Brain microvascular endothelial cell (primary cell): ENCODE measurements around the gene TMPRSS11A.

Experiments
- DNase-seq: peaks from one replicate; pipeline ENCODE4 v3.0.0-alpha.2; 2020
- H3K27ac ChIP-seq: fragments of 250-450 bp; sonication (Bioruptor Pico); 2 replicates; pipeline ENCODE4 v1.5.1; 2020; ENCODE audit warnings: mild to moderate bottlenecking, moderate library complexity
- H3K27me3 ChIP-seq: fragments of 250-450 bp; sonication (Bioruptor Pico); replicated peaks from 2 replicates; pipeline ENCODE4 v1.5.1; 2020; ENCODE audit warnings: mild to moderate bottlenecking
- H3K36me3 ChIP-seq: fragments of 250-450 bp; sonication (Bioruptor Pico); replicated peaks from 2 replicates; pipeline ENCODE4 v1.5.1; 2020; ENCODE audit warnings: mild to moderate bottlenecking
- H3K4me3 ChIP-seq: 2 replicates; pipeline ENCODE4 v1.5.1; 2011; ENCODE audit warnings: low read depth, mild to moderate bottlenecking, control low read depth, low read length, moderate library complexity
- in situ Hi-C: cut with HindIII; loops from 2 replicates; pipeline ENCODE4 v1.10.0; 2017; ENCODE audit warnings: low sequenced_read_pairs, low pct_ligation_motif_present
- TF ChIP-seq, protein P1 (sequence below): IDR thresholded peaks from 2 replicates; pipeline ENCODE4 v1.5.1; 2011; ENCODE audit warnings: low read depth, mild to moderate bottlenecking, moderate library complexity, low read length, control low read depth, inconsistent platforms; ENCODE audit errors: missing control alignments

TMPRSS11A gene

DNA sequence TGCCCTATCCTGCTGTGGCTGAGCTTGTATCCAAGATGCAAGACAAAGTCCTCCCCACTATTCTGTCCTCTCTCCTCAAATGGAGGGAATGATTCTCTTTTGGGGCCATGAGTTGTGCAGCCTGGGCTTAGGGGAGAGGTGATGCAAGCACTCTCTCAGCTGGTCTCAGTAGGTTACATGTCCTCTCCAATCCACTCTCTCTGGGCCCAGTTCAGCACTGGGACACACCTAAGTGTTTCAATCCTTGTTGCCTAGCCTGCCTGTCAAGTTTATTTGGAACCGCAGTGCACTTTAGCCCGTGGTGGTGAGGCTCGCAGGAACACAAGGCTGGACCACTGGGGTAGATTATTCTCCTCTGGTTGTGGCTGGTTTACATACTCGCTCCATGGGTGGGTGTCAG is 55.6 kb downstream of the TMPRSS11A start:
- Histone ChIP-seq H3K27me3 (no peaks in the 10 kb centered on the region), H3K4me3 (no peak overlapping the region), H3K27ac (no peak overlapping the region), H3K36me3 (no peaks in the 10 kb centered on the region)
- TF ChIP-seq, protein P1, sequence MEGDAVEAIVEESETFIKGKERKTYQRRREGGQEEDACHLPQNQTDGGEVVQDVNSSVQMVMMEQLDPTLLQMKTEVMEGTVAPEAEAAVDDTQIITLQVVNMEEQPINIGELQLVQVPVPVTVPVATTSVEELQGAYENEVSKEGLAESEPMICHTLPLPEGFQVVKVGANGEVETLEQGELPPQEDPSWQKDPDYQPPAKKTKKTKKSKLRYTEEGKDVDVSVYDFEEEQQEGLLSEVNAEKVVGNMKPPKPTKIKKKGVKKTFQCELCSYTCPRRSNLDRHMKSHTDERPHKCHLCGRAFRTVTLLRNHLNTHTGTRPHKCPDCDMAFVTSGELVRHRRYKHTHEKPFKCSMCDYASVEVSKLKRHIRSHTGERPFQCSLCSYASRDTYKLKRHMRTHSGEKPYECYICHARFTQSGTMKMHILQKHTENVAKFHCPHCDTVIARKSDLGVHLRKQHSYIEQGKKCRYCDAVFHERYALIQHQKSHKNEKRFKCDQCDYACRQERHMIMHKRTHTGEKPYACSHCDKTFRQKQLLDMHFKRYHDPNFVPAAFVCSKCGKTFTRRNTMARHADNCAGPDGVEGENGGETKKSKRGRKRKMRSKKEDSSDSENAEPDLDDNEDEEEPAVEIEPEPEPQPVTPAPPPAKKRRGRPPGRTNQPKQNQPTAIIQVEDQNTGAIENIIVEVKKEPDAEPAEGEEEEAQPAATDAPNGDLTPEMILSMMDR: no peak
- DNase-seq: no peak
- in situ Hi-C loops: no loop called here

DNA sequence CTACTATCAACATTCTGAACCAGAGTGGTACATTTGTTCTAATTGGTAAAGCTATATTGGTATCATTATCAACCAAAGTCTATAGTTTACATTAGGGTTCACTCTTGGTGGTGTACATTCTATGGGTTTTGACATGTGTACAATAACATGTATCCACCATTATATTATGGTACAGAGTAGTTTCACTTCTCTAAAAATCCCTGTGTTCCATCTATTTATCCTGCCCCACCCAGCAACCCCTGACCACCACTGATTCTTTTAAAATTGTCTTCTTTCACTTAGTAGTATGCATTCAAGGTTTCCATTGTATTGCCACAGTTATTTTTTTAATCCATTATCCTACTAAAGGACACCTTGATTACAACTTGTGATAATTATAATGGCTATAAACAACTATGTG is 64.2 kb downstream of the TMPRSS11A start:
- in situ Hi-C loops: no loop called here

DNA sequence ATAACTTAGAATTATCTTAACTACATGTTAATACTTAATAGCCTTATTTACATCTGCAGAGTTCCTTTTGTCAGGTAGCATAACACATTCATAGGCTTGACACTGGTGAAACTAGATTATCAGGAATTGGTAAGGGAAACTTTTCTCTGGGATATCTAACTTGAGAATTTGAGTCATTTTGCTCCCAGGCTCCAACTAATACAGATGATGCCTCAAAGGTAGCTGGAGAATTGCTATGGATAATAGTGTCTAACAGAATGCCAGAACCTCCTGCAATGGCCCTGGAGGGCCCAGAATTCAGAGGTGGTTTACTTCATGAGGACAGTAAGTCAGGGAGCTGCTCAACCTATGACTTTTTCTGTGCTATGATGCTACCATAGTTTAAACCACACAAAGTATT is 65.6 kb downstream of the TMPRSS11A start:
- TF ChIP-seq, protein P1: no peak
- DNase-seq: no peak
- Histone ChIP-seq H3K27ac (no peak overlapping the region), H3K27me3 (no peaks in the 10 kb centered on the region), H3K36me3 (no peaks in the 10 kb centered on the region), H3K4me3 (no peak overlapping the region)
- in situ Hi-C loops: no loop called here

More for the DNA sequence above, 64.2 kb downstream of the TMPRSS11A start:
- Histone ChIP-seq H3K36me3 (no peaks in the 10 kb centered on the region), H3K4me3 (no peak overlapping the region), H3K27me3 (no peaks in the 10 kb centered on the region), H3K27ac (no peak overlapping the region)
- DNase-seq: no peak
- TF ChIP-seq, protein P1: no peak

DNA sequence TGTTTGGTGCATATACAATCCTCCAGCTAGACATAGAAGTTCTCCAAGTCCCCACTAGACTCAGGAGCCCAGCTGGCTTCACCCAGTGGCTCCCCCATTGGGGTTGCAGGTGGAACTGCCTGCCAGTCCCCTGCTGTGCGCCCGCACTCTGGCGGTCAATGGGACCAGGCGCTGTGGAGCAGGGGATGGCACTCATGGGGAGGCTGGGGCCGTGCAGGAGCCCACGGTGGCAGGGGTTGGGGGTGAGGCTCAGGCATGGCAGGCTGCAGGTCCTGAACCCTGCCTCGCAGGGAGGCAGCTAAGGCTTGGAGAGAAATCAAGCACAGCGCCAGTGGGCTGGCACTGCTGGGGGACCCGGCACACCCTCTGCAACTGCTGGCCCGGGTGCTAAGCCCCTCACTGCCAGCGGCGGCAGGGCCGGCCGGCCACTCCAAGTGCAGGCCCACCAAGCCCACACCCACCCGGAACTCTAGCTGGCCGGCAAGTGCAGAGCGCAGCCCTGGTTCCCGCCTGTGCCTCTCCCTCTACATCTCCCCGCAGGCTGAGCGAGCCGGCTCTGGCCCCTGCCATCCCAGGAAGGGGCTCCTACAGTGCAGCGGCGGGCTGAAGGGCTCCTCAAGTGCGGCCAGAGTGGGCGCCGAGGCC is 66.8 kb downstream of the TMPRSS11A start:
- Histone ChIP-seq H3K4me3 (no peak overlapping the region), H3K27ac (no peak overlapping the region), H3K27me3 (no peaks in the 10 kb centered on the region), H3K36me3 (no peaks in the 10 kb centered on the region)
- in situ Hi-C loops: no loop called here
- TF ChIP-seq, protein P1: no peak
- no peak for DNase-seq

DNA sequence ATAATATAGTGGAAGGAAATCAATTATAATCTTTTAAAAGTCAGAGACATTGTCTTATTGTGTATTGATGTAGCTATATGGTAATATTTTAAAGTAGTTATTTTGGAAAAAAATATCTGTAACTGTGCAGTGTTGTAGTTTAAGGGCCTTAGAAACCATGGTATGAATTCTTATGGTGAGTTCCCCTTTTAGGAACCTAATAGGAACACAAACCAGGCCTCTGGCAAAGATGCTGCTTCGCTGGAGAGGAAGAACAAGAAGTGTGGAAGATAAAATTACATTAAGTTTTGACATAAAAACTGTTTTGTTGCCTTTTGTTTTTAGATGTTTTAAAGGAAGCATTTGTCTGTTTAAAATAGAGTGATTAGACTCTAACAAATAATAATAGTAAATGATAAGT is 68.6 kb downstream of the TMPRSS11A start:
- H3K36me3 ChIP-seq: no peaks in the 10 kb centered on the region
- H3K27me3 ChIP-seq: no peaks in the 10 kb centered on the region
- no peak for DNase-seq
- H3K4me3 ChIP-seq: no peak overlapping the region
- in situ Hi-C loops: no loop called here
- H3K27ac ChIP-seq: no peak overlapping the region
- TF ChIP-seq, protein P1: no peak

DNA sequence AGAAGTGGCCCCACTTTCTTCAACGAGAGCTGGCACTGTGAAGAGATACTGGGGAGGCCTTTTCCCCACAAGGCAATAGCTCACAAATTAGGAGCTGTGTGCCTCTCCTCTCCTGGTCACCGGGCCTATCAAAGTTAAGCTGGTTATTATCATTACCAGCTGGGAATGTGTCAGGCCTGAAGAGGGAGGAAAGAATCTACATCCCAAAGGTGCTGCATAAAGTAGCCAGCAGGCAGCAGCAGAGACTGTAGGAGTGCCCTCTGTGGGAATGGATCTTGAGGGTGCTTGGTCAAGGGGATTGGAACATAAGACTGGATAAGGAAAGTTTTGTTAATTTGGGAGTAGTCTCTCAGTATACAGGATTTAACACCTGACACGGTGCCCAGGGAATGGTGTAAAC is 70.4 kb downstream of the TMPRSS11A start:
- no peak for DNase-seq
- in situ Hi-C loops: no loop called here
- TF ChIP-seq, protein P1: peak; percentile 41
- Histone ChIP-seq H3K36me3 (no peaks in the 10 kb centered on the region), H3K27ac (no peak overlapping the region), H3K4me3 (no peak overlapping the region), H3K27me3 (no peaks in the 10 kb centered on the region)
